Epithelial cell of esophagus (primary cell): ENCODE measurements around the gene UXS1.
A peak's percentile ranks its signal among the peaks of the same experiment; 100 is the strongest.

ENCODE experiments used
- DNase-seq: peaks from one replicate; pipeline ENCODE4 v3.0.0; 2010; ENCODE audit warnings: low read depth
- H3K4me3 ChIP-seq: 2 replicates; pipeline ENCODE4 v1.5.1; 2011; ENCODE audit warnings: mild to moderate bottlenecking, low read length, control low read depth
- CTCF ChIP-seq: IDR thresholded peaks from 2 replicates; pipeline ENCODE4 v1.5.1; 2011; ENCODE audit warnings: low read depth, mild to moderate bottlenecking, low read length, control low read depth, inconsistent platforms; ENCODE audit not compliant: insufficient read depth; ENCODE audit errors: missing control alignments

UXS1 gene

GRCh38 chr2:106195456-106195855, 1.4 kb upstream of the UXS1 start:
- TF ChIP-seq CTCF = no peak
- no peak for DNase-seq
- no peak overlapping the region for H3K4me3 ChIP-seq

- DNase-seq = no peak
- no peak for TF ChIP-seq CTCF
- H3K4me3 ChIP-seq = peak overlapping the region; percentile 65
Observed at GRCh38 chr2:106193690-106193976, 468 bp downstream of the UXS1 start.

- no peak for TF ChIP-seq CTCF
- DNase-seq = peak; percentile 89
- peak overlapping the region; percentile 65 for H3K4me3 ChIP-seq
Observed at GRCh38 chr2:106192752-106193689, 1.1 kb downstream of the UXS1 start.

- DNase-seq = no peak
- no peak overlapping the region for H3K4me3 ChIP-seq
- TF ChIP-seq CTCF = no peak
Observed at GRCh38 chr2:106191511-106192016, 2.5 kb downstream of the UXS1 start.

GRCh38 chr2:106189764-106190468, 4.2 kb downstream of the UXS1 start:
- H3K4me3 ChIP-seq = no peak overlapping the region
- peak; percentile 77 for DNase-seq
- TF ChIP-seq CTCF = no peak

GRCh38 chr2:106189325-106189724, 4.8 kb downstream of the UXS1 start:
- no peak overlapping the region for H3K4me3 ChIP-seq
- TF ChIP-seq CTCF = no peak
- no peak for DNase-seq
